Measurements from ENCODE around the gene SEC24D.

DNA sequence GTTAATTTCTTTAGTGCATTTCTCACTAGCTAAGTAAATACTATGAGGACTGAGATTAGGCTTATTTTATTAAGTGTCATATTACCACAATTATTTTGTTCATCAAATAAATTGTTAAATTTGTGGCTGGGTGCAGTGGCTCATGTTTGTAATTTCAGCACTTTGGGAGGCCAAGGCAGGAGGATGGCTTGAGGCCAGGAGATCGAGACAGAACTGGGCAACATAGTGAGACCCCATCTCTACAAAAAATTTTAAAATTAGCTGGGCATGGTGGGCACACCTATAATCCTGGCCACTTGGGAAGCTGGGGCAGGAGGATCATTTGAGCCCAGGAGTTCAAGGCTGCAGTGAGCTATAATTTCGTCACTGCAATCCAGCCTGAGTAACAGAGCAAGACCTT lies 6.8 kb downstream of the SEC24D start:
- TF ChIP-seq, protein P1, sequence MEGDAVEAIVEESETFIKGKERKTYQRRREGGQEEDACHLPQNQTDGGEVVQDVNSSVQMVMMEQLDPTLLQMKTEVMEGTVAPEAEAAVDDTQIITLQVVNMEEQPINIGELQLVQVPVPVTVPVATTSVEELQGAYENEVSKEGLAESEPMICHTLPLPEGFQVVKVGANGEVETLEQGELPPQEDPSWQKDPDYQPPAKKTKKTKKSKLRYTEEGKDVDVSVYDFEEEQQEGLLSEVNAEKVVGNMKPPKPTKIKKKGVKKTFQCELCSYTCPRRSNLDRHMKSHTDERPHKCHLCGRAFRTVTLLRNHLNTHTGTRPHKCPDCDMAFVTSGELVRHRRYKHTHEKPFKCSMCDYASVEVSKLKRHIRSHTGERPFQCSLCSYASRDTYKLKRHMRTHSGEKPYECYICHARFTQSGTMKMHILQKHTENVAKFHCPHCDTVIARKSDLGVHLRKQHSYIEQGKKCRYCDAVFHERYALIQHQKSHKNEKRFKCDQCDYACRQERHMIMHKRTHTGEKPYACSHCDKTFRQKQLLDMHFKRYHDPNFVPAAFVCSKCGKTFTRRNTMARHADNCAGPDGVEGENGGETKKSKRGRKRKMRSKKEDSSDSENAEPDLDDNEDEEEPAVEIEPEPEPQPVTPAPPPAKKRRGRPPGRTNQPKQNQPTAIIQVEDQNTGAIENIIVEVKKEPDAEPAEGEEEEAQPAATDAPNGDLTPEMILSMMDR (IDR thresholded peaks at IDR 0.05; ENCODE audit: insufficient read depth, low read length, poor library complexity, severe bottlenecking) = no peak
- no peak for TF ChIP-seq EZH2phosphoT487 (conservative IDR thresholded peaks at IDR 0.05; ENCODE audit: low read length)

All from SU-DHL-6 (cell line).